GM18909 (cell line): ENCODE results near the gene HSPA12B.

Experiments
- ATAC-seq: cut with Tn5 transposase; IDR thresholded peaks from one replicate; pipeline ENCODE4 v1.9.1; 2021; ENCODE audit warnings: mild to moderate bottlenecking; ENCODE audit not compliant: unreplicated experiment, poor library complexity

HSPA12B gene, protein sequence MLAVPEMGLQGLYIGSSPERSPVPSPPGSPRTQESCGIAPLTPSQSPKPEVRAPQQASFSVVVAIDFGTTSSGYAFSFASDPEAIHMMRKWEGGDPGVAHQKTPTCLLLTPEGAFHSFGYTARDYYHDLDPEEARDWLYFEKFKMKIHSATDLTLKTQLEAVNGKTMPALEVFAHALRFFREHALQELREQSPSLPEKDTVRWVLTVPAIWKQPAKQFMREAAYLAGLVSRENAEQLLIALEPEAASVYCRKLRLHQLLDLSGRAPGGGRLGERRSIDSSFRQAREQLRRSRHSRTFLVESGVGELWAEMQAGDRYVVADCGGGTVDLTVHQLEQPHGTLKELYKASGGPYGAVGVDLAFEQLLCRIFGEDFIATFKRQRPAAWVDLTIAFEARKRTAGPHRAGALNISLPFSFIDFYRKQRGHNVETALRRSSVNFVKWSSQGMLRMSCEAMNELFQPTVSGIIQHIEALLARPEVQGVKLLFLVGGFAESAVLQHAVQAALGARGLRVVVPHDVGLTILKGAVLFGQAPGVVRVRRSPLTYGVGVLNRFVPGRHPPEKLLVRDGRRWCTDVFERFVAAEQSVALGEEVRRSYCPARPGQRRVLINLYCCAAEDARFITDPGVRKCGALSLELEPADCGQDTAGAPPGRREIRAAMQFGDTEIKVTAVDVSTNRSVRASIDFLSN

DNA sequence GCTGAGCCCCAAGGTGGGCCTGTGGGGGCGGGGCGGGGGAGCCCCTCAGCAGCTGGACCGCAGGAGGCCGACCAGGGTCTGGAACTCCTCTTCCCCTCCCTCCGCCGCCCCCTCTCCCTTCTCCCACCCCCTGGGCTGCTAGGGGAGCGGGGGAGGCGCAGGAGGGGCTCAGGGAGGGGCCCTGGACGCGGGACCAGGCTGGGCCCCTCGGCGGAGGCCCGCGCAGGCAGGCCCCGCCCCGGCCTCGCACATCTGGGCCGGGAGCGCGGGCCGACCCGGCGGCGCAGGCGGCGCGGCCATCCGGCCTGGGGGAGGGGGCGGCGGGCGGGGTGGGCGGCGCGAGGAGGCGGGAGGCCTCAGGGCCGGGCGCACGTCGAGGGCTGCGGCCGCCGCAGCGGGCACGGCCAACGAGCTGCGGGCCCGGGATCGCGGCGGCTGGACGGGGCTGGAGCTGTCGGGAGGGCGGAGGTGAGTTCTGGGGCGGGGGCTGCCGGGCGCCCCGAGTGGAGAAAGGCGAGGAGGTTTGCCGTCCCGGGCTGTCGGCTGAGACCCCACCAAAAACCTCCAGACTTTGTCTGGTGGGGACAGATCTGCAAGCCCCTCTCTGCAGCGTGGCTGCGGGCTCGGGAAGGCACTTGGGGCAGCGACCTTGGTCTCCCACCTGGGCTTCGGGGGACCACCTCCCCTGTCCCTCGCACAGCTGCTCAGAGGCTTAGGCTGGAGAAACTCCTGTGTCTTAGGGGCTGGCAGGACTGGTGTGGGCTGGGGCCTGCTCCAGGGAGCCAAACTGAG, at the start of gene HSPA12B:
HSPA12B (plus strand) TSS at position 359 of the 792 bp plus-strand sequence. CDS start 5,990 bp downstream, outside the sequence.
- ATAC-seq, result no peak

DNA sequence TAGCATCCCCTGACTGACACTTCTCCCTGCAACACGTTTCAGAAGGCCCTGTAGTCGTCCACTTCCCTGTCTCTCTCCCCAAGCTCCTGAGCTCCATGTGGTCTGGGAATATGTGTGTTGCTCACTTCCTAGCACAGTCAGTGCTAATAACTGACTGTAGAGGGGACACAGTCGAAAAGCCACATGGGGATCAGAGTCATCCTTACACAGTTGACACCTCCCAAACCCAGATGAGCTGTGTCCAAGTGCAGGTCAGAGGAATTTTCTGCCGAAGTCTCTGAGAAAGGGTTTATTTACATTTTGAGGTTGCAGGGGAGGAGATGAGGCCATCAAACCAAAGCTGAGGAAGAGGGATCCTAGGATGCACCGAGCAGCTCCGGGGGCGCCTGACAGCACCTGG, 47.1 kb upstream of the HSPA12B start:
- ATAC-seq, result no peak

DNA sequence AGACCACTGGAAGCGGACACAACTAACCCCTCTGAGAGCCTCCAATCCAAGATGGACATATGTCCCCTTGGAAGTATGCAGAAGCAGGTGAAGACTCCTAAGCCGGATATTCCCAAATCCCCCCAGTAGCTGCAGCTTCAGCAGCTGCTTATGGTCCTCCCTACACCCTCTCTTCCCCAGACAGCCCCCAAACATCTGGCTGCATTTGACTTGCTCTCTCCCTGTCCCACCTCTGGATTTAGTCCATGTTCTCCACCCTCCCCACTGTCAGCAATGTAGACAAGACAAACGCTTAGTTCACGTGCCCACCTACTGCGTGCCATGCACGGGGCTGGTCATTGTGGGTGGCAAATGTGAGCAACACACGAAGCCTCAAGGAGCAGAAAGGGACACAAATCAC, 46.1 kb upstream of the HSPA12B start:
- no peak for ATAC-seq

DNA sequence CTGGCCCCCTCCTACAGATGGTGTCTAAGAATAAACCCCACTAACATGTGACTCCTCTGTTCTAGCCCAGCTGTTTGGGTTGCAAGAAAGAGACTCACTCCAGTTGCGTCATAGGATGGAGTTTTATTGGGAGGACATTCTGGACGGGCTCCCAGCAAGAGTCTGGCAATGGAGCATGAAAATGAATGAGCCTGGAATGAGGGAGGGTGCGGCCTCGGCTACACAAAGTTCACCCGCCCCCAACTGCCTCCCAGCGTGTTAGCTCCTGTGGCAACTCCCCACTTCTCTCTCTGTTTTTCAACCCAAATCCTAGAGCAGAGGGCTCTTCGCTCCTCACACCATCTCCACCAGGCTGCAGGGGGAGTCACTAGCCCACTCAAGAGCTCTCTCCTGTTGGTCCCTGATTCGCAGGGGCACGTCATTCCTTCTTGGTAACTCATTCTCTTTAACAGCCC, 45.6 kb upstream of the HSPA12B start:
- no peak for ATAC-seq

DNA sequence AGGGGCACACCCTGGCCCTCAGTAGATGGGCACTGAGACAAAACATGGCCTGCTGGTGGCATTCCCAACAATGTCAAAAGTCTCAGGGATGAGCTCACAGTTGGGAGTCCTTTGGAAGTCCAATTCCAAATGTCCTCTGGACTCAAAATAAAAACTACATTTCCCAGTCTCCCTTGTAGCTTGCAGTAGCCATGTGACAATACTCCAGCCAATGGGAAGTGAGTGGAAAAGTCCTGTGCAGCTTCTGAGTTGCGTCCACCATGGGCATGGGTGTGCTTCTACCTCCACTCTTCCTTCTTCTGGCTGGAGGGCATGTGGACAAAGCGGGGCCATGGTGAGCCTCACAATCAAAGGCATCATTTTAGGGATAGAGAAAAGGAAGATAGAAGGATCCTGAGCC, 44.8 kb upstream of the HSPA12B start:
- ATAC-seq, result no peak

DNA sequence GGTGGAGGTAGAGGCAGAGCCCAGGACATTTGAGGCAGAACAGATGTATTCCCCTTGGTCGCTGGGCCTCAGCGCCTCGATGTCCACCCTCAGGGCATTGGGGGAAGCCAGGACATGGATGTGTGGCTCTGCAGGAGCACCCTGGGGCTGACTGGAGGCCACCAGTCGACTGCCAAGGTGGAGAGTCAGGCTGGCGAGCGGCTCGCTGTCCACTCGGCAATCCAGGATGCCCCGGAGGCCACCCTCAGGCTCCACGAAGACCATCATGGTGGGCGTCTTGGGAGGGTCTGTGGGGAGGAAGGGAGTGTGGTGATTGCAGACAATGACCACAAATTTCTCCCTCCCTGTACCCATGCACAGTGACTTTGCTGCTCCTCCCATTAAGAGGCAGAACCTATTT, 42.5 kb upstream of the HSPA12B start:
- no peak for ATAC-seq

DNA sequence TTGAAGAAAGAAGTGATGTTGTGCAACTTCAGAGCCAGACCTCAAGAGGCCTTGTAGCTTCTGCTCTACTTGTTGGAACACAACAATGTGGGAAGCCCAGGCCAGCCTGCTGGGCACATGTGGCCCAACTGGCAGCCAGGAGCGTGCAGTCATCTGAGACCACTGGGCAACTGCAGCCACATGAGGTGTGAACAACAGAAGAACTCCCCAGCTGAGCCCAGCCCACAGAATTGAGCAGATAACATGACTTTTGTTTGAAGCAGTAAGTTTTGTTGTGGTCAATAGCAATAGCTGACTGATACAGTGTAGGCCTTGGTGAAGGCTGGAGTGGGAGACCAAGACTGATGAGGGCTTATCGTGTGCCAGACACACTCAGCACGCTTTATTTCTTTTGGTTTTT, 42.1 kb upstream of the HSPA12B start:
- no peak for ATAC-seq

DNA sequence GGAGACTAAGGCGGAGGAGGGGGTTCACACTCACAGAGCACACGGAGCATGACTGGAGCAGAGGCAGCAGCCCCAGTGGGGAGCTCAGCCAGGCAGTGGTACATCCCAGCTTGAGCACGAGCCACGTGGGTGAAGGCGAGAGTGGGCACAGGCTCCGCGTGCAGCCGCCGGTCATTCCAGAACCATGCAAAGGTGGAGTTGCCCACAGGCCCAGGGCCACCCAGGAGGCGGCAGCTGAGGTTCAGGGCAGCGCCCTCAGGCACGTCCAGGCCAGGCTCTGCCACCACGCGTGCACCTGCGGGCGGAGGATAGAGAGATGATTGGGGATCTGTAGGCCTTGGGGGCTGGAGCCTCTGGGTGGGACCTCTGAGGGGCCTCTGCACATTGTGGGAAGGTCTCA, 41.2 kb upstream of the HSPA12B start:
- no peak for ATAC-seq

DNA sequence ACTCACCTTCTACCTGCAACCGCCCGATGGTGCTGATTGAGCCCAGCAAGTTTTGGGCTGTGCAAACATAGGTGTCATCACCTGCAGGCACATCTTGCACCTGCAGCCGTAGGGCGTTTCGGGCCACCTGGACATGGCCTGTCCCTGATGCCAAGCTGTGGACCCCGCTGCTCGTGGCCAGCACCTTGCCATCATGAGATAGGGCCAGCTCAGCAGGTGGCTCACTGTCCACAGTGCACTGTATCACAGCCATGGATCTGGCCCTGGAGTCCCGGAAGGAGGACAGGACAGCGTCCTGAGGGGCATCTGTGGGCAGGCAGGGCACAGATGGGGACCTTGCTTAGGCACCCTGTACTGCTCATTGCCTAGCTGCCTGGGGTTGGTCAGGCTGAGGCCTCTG, 40.6 kb upstream of the HSPA12B start:
- ATAC-seq, result no peak

DNA sequence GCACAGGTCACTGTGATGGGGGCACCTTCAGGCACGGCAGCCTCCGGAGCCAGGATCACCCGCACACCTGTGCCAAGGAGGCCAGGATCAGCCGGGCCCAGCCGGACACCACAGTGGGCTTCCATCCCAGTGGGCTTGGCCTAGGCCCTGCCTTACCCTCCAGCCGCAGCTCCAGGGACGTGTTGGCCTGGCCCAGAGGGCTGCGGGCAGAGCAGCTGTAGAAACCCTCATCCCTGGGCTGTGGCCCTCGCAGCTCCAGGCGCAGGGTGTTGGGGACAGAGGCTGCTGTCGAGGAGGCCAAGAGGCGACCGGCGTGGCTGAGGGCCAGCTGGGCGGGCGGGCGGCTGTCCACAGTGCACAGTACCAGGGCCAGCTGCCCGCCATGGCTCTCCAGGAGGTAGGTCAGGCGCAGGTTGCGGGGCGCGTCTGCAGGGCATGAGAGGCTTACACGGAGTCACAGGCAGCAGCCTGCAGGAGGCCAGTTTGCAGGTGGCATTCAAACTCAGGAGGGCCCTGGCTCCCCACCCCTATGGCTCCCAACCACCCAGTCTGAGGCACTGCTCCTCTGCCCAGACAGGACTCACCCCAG, 39.7 kb upstream of the HSPA12B start:
- ATAC-seq, result no peak

DNA sequence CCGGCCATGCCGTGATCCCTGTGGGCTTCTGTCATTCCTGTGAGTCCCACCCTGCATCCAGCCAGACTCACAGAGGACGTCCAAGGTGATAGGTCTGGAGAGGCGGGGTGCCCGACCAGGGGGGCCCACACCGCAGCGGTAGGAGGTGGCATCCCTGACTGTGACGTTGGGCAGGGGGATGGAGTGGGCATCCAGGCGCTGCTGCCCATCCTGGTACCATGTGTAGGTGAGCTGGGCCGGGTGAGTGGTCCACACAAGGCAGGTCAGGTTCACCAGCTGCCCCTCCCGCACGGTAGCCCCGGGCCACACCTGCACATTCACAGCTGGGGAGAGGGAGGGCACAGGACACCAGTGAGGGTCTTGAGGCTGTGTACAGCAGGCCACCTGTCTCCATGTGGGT, 39.1 kb upstream of the HSPA12B start:
- ATAC-seq, result no peak

DNA sequence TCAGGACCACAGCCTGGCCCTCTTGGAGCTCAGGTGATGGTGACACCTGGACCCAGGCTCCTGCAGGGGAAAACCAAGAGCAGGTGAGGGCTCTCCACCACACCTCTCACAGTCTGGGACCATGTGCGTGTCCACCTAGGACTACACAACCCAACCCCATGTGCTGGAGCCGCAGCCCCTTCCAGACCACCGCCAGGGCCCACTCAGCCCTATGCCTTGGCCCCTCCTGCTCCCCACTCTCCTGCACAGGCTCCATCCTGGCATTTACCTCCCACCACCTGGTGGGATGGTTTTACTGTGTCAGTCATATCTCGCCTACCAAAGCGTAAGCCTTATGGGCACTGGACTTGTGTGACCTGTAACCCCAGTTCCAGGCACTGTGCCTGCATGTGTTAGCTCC, 37.6 kb upstream of the HSPA12B start:
- no peak for ATAC-seq

DNA sequence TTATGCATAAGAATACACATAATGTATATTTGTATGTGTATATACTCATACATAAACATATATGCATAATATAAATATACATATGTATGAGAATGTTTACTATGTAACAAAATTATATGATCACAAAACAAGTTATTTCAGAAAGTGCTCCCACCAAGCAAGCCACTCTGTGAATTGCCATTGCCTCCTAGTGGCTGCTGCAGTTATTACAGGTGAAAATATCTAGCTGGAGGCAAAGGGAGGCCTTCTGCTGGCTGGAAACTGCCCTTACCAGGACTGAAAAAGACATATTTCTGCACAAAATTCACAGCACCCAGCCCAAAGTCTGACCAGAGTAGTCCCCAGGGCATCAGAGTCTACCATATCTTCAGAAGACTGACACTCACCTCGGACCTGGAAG, 36.3 kb upstream of the HSPA12B start:
- no peak for ATAC-seq

DNA sequence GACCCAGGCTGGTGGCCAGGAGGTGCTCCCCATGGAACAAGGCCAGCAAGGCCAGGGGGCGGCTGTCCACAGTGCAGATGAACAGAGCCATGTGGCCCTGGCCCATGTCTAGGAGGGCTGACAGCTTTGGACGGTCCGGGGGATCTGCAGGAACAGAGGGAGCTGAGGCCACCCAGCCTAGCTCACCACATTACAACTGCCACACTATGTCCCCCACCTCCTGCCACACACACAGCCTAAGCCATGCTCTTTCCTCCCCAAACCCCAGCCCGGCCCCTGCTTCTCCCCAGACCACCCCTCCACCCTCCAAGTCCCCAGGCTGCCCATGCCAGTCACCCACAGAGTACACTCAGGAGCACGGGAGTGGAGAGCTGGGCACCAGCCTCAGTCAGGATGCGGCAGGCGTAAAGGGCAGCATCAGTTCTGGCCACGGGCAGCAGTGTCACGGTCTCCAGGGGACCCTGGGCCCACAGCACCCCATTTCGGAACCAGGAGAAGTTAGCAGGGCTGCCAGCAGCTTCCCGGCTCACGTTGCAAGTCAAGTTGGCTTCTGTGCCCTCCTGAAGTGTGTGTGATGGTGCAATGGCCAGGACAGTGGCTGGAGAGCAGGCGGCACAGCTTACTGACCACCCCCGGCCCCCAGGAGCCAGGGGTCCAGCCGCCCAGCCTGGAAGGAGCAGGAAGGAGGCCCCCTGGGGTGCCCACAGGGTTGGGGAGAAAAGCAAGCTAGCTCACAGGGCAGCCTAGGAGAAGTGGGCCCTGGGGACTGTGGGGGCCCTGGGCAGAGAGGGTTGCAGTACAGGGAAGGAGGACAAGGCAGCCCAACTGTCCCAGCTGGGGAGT, 35.5 kb upstream of the HSPA12B start:
- no peak for ATAC-seq

DNA sequence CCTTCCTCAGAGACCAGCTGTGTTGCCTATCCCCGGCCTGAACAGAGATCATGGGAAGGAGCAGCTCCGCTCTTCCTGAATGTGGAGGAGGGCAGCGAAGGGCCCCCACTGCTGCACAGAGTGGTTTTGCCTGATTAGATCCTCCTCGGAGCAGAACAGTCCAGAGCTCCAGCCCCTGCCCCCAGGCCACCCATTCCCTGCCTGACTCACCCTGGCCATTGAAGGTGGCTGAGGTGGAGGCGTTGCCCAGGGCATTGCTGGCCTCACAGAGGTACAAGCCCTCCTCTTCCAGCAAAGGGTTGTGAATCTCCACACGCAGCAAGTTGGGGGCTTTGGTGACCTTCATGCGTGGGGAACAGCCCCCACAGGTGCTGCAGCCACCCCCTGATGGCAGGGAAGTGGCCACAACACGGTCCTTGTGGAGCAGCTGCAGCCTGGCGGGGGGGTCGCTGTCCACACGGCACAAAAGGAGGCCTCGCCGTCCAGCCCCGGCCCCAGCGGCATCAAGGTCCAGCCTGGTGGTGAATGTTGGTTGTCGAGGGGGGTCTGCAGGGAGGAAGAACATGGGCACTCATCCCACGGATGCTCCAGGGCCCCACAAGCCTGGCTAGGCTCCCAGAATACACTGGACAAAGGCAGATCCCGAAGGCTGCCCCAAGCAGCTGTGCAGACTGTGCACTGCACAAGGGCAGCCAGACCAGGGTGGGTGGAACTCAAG, 34.7 kb upstream of the HSPA12B start:
- ATAC-seq, result no peak

DNA sequence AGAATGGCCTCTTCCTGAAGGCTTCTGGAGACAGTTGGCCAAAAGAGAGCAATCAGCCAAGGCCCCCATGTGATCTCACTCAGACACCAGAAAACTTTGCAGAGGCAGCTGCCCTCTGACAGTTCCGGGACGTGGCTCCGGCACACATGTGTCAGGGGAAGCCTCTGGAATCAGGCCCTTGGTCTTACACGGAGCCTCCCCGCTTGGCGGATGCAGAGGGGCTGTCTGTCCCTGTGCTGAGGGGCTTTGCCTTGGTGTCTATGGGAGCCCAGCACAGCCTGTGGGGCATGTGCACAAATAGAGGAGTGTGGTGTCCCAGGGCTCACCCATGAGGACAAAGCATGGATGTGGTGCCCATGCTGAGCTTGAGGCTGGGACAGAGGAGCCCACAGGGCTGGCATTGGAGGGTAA, 33.9 kb upstream of the HSPA12B start:
- no peak for ATAC-seq

DNA sequence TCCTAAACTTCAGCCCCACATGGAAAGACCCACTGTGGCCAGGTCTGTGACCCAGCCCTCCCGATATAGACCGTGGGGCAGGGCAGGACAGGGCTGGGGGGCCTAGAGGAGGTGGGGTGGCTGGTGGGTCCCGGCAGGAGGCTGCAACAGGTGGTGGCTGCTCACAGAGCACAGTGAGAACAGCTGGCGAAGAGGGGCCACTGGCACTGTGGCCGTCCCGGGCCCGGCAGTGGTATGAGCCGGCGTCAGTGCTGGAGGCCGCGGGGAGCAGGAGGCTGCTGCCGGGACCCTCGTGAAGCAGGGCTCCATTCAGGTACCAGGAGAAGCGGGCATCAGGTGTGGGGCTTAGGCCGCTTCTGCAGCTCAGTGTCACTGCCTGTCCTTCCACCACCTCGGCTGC, 33.4 kb upstream of the HSPA12B start:
- ATAC-seq, result no peak

DNA sequence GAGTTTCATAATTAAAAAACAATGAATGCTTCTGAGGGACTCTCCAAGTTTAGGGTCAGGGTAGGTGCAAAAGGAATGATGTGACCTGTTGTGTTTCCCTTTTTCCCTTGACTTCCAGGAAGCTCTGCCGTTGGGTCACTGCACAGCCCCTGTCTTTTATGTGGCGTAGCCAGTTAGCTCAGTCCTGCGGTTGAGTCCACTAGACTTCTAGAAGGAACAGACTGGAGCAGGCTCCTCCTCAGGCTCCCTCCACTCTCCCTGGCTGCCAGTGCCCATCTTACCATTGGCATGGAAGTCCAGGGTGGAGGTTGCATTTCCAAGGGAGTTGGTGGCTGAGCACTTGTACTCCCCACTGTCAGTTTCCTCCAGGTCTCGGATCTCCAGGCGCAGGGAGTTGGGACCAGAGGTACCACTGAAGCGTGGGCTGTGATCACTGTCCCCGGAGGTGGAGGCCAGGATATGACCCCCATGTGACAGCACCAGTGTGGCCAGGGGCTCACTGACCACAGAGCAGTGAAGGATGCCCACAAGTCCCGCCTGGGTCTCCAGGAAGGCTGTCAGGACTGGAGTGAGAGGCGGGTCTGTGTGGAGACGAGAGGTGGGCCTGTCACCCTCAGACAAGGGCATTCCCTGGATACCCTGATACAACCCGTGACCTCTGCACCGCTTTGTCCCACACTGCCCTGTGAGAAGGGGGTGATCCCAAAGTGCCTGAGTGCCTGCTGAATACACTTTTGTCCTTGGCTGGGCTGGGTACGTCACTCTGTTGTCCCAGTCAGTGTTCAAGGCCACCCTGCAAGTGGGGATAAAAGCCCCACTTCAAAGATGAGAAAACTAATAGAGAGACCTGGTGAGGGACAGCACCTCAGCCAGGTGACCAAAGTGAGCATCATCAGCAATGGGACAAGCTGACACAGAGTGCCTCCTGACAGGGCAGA, 31.2 kb upstream of the HSPA12B start:
- no peak for ATAC-seq
